Upper lobe of left lung (tissue), 4 donors: ENCODE data around the gene OSCP1.

ENCODE experiments used
- CTCF ChIP-seq, 6 experiments: fragments of 450-650 bp in 4 of 6; fragments of 200-600 bp in 2 of 6; sonication (generic) in 2 of 6; IDR thresholded peaks; one replicate each; pipeline ENCODE4 v1.5.1; 2016 to 2019; ENCODE audit warnings: antibody characterized with exemption in 6 of 6
- POLR2A ChIP-seq, 4 donors: fragments of 450-650 bp; IDR thresholded peaks; one replicate each; pipeline ENCODE4 v1.5.1; 2016 to 2017; ENCODE audit warnings: antibody characterized with exemption in 4 of 4, mild to moderate bottlenecking in 2 of 4

GRCh38 chr1:36464605-36465393, 14.5 kb upstream of the OSCP1 start:
- TF ChIP-seq POLR2A (IDR thresholded peaks at IDR 0.05) (no peak), CTCF (IDR thresholded peaks at IDR 0.05) (no peak)
